Measurements from ENCODE around the gene TANGO2.

TANGO2 gene

DNA sequence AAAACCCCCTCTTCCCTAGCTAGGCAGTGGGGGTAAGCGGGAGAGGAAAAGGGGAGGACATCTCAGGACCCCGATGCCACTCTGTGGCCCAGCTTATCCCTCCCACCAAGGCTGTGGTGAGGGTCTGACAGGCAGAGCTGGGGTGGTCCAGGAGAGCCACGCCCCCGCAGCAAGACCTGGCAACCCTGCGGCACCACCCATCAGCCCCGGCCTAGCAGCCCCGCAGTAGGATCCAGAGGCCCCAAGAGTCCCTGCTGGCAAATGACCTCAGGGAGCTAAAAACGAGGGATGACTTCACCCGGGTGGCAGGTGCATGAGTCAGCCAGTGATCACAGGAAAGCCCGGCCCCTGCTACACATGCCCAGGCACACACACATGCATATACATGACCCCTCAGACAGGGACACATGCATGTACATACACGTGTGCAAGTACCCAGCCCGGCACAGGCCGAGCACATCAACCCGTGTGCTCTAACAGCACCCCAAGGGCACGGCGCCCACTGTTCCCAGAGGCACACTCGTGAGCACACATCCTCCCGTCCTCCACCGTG lies 36.6 kb upstream of the TANGO2 start:
- H3K4me3 ChIP-seq (ENCODE audit: insufficient read depth, low read depth, low read length), result no peak overlapping the region
- H3K36me3 ChIP-seq (ENCODE audit: control insufficient read depth, insufficient read depth, low read length), result peaks cover 21% of the 10 kb centered on the region
- H3K9me3 ChIP-seq (ENCODE audit: control insufficient read depth, low read length), result no peaks in the 10 kb centered on the region
- peaks cover 33% of the 10 kb centered on the region for H3K4me1 ChIP-seq (ENCODE audit: control insufficient read depth, insufficient read depth, low read length)
- H3K27me3 ChIP-seq (ENCODE audit: control insufficient read depth, insufficient read depth, low read length, poor library complexity, severe bottlenecking), result no peaks in the 10 kb centered on the region
- no peak overlapping the region for H3K27ac ChIP-seq (ENCODE audit: insufficient read depth, low read depth, low read length, poor library complexity, severe bottlenecking)
- WGBS, 2 experiments, result 91 to 92% methylated on average over 18 to 19 of the region's 19 CpGs

- peaks cover 33% of the 10 kb centered on the region for H3K4me1 ChIP-seq (ENCODE audit: control insufficient read depth, insufficient read depth, low read length)
- H3K9me3 ChIP-seq (ENCODE audit: control insufficient read depth, low read length), result no peaks in the 10 kb centered on the region
- H3K4me3 ChIP-seq (ENCODE audit: insufficient read depth, low read depth, low read length), result no peak overlapping the region
- 92 to 93% methylated on average over 11 of the region's 11 CpGs for WGBS, 2 experiments
- H3K36me3 ChIP-seq (ENCODE audit: control insufficient read depth, insufficient read depth, low read length), result peaks cover 19% of the 10 kb centered on the region
- no peaks in the 10 kb centered on the region for H3K27me3 ChIP-seq (ENCODE audit: control insufficient read depth, insufficient read depth, low read length, poor library complexity, severe bottlenecking)
- H3K27ac ChIP-seq (ENCODE audit: insufficient read depth, low read depth, low read length, poor library complexity, severe bottlenecking), result no peak overlapping the region
Observed at GRCh38 chr22:19984851-19985811, 35.8 kb upstream of the TANGO2 start.

GRCh38 chr22:19986011-19986409 lies 34.9 kb upstream of the TANGO2 start:
- Histone ChIP-seq H3K4me1 (ENCODE audit: control insufficient read depth, insufficient read depth, low read length) (peaks cover 33% of the 10 kb centered on the region), H3K4me3 (ENCODE audit: insufficient read depth, low read depth, low read length) (peak overlapping the region; percentile 74), H3K9me3 (ENCODE audit: control insufficient read depth, low read length) (no peaks in the 10 kb centered on the region), H3K27me3 (ENCODE audit: control insufficient read depth, insufficient read depth, low read length, poor library complexity, severe bottlenecking) (no peaks in the 10 kb centered on the region), H3K36me3 (ENCODE audit: control insufficient read depth, insufficient read depth, low read length) (peaks cover 11% of the 10 kb centered on the region), H3K27ac (ENCODE audit: insufficient read depth, low read depth, low read length, poor library complexity, severe bottlenecking) (no peak overlapping the region)
- 75 to 77% methylated on average over 2 of the region's 2 CpGs for WGBS, 2 experiments

DNA sequence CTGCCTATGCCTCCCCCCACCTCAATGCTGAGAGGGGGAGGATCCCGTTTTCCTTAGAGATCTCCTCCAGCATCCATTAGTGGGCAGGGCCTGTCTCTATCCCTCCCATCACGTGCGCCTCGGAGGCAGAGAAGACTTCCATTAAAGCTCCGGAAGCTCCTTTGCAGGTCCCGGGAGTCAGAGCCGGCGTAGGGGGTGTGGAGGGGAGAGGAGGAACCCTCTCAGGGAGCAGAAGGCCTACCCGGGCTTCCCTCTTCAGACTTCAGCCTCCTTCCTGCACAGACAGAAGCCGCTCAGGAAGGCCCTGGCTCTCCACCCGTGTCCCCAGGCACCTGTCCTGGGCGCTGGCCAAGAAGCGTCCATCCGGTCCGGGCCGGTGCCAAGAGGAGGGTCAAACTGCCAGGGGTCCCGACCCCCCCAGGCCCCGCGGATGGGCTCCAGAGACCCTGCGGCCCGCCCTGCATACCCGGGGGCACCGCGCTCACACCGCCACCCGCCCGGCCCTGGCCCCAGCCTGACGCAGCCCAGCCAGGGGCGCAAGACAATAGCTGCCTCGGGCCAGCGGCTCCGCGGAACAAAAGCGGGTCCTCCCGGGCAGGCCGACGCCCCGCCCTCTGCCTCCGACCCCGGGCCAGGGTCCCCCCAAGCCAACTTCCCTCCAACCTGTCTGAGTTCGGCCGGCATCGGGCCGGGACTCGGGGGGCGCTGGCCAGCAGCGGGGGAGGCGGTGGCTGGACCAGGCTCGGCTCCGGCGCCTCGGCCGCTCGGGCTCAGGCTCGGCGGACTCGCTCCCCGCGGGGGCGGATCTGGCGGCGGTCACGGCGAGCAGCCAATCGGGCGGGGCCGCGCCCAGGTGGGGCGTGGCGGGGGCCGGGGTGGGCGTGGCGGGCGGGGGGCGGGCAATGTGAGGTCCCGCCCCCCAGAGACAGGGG lies 34.2 kb upstream of the TANGO2 start:
- H3K9me3 ChIP-seq (ENCODE audit: control insufficient read depth, low read length), result no peaks in the 10 kb centered on the region
- WGBS, 2 experiments, result 0% methylated on average over 76 of the region's 76 CpGs
- peak overlapping the region; percentile 74 for H3K4me3 ChIP-seq (ENCODE audit: insufficient read depth, low read depth, low read length)
- H3K27me3 ChIP-seq (ENCODE audit: control insufficient read depth, insufficient read depth, low read length, poor library complexity, severe bottlenecking), result no peaks in the 10 kb centered on the region
- H3K36me3 ChIP-seq (ENCODE audit: control insufficient read depth, insufficient read depth, low read length), result peaks cover 4% of the 10 kb centered on the region
- peaks cover 33% of the 10 kb centered on the region for H3K4me1 ChIP-seq (ENCODE audit: control insufficient read depth, insufficient read depth, low read length)
- H3K27ac ChIP-seq (ENCODE audit: insufficient read depth, low read depth, low read length, poor library complexity, severe bottlenecking), result peak overlapping the region; percentile 81

GRCh38 chr22:19987394-19988306 lies 33.3 kb upstream of the TANGO2 start:
- H3K4me3 ChIP-seq (ENCODE audit: insufficient read depth, low read depth, low read length), result peak overlapping the region; percentile 6
- WGBS, 2 experiments, result 68 to 73% methylated on average over 23 to 24 of the region's 24 CpGs
- no peaks in the 10 kb centered on the region for H3K27me3 ChIP-seq (ENCODE audit: control insufficient read depth, insufficient read depth, low read length, poor library complexity, severe bottlenecking)
- no peaks in the 10 kb centered on the region for H3K9me3 ChIP-seq (ENCODE audit: control insufficient read depth, low read length)
- no peaks in the 10 kb centered on the region for H3K36me3 ChIP-seq (ENCODE audit: control insufficient read depth, insufficient read depth, low read length)
- H3K27ac ChIP-seq (ENCODE audit: insufficient read depth, low read depth, low read length, poor library complexity, severe bottlenecking), result no peak overlapping the region
- peaks cover 33% of the 10 kb centered on the region for H3K4me1 ChIP-seq (ENCODE audit: control insufficient read depth, insufficient read depth, low read length)

- Histone ChIP-seq H3K36me3 (ENCODE audit: control insufficient read depth, insufficient read depth, low read length) (no peaks in the 10 kb centered on the region), H3K27ac (ENCODE audit: insufficient read depth, low read depth, low read length, poor library complexity, severe bottlenecking) (no peak overlapping the region), H3K4me3 (ENCODE audit: insufficient read depth, low read depth, low read length) (no peak overlapping the region), H3K27me3 (ENCODE audit: control insufficient read depth, insufficient read depth, low read length, poor library complexity, severe bottlenecking) (no peaks in the 10 kb centered on the region), H3K4me1 (ENCODE audit: control insufficient read depth, insufficient read depth, low read length) (peaks cover 33% of the 10 kb centered on the region), H3K9me3 (ENCODE audit: control insufficient read depth, low read length) (no peaks in the 10 kb centered on the region)
- 91 to 92% methylated on average over 9 of the region's 9 CpGs for WGBS, 2 experiments
Observed at GRCh38 chr22:19988331-19988808, 32.5 kb upstream of the TANGO2 start.

- Histone ChIP-seq H3K27me3 (ENCODE audit: control insufficient read depth, insufficient read depth, low read length, poor library complexity, severe bottlenecking) (no peaks in the 10 kb centered on the region), H3K36me3 (ENCODE audit: control insufficient read depth, insufficient read depth, low read length) (no peaks in the 10 kb centered on the region), H3K27ac (ENCODE audit: insufficient read depth, low read depth, low read length, poor library complexity, severe bottlenecking) (no peak overlapping the region), H3K4me3 (ENCODE audit: insufficient read depth, low read depth, low read length) (no peak overlapping the region), H3K4me1 (ENCODE audit: control insufficient read depth, insufficient read depth, low read length) (peaks cover 25% of the 10 kb centered on the region), H3K9me3 (ENCODE audit: control insufficient read depth, low read length) (no peaks in the 10 kb centered on the region)
- WGBS, 2 experiments, result 92 to 93% methylated on average over 18 of the region's 18 CpGs
Observed at GRCh38 chr22:19988965-19989724, 31.8 kb upstream of the TANGO2 start.

DNA sequence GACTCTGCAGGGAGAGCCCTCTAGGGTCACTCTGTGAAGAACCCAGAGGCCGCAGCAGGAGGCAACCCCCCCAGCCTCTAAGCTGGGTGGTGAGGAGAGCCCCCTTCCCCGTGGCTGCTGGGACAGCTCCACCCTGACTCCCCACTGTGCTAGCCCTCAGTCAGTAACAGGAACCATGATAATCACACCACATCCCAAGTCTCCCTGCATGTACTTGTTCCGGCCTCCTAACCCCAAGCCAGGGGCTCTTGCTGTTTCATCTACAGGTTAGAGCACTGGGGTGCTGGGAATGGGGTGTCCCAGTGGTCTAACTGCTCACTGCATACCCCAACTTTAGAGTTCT lies 31.2 kb upstream of the TANGO2 start:
- Histone ChIP-seq H3K36me3 (ENCODE audit: control insufficient read depth, insufficient read depth, low read length) (no peaks in the 10 kb centered on the region), H3K27me3 (ENCODE audit: control insufficient read depth, insufficient read depth, low read length, poor library complexity, severe bottlenecking) (no peaks in the 10 kb centered on the region), H3K9me3 (ENCODE audit: control insufficient read depth, low read length) (no peaks in the 10 kb centered on the region), H3K4me1 (ENCODE audit: control insufficient read depth, insufficient read depth, low read length) (peaks cover 21% of the 10 kb centered on the region), H3K27ac (ENCODE audit: insufficient read depth, low read depth, low read length, poor library complexity, severe bottlenecking) (no peak overlapping the region), H3K4me3 (ENCODE audit: insufficient read depth, low read depth, low read length) (no peak overlapping the region)
- WGBS, 2 experiments, result 73 to 79% methylated on average over 3 of the region's 3 CpGs

DNA sequence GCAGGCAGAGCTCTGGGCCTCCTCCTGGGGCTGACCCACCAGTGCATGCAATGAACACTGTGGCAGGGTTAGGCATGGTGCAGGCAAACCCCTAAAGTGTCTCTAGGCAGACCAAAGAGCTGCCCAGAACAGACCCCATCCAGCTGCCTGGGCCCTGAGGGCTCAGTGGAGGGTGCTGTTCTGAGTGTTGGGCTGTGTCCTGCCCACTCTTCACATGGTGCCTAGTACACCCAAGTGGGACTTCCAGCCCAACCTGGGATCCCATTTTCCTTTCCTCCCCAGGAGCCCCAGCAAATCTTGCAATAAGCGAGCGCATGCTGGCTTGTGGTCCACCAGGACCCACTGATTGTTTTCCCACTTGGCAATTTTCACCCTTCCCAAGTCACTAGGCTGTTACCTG lies 30.7 kb upstream of the TANGO2 start:
- Histone ChIP-seq H3K4me1 (ENCODE audit: control insufficient read depth, insufficient read depth, low read length) (peaks cover 16% of the 10 kb centered on the region), H3K9me3 (ENCODE audit: control insufficient read depth, low read length) (no peaks in the 10 kb centered on the region), H3K36me3 (ENCODE audit: control insufficient read depth, insufficient read depth, low read length) (no peaks in the 10 kb centered on the region), H3K27ac (ENCODE audit: insufficient read depth, low read depth, low read length, poor library complexity, severe bottlenecking) (no peak overlapping the region), H3K4me3 (ENCODE audit: insufficient read depth, low read depth, low read length) (no peak overlapping the region), H3K27me3 (ENCODE audit: control insufficient read depth, insufficient read depth, low read length, poor library complexity, severe bottlenecking) (no peaks in the 10 kb centered on the region)
- 94 to 100% methylated on average over 2 of the region's 2 CpGs for WGBS, 2 experiments
